SIG-M5 treated with dmso at 0.1 percent for 504 hours (cell line): ENCODE data around the gene CEP290.
A peak's percentile ranks its signal among the peaks of the same experiment; 100 is the strongest.
"Not testable (repeated sequence)": the region's sequence is repeated elsewhere in the genome, so short reads cannot be mapped to it uniquely, and the experiment has no call there.

Source experiments
- DNase-seq: peaks from one replicate; lab custom pipeline; 2025; ENCODE audit not compliant: unreplicated experiment; lab: John Stamatoyannopoulos, UW

Gene CEP290

DNA sequence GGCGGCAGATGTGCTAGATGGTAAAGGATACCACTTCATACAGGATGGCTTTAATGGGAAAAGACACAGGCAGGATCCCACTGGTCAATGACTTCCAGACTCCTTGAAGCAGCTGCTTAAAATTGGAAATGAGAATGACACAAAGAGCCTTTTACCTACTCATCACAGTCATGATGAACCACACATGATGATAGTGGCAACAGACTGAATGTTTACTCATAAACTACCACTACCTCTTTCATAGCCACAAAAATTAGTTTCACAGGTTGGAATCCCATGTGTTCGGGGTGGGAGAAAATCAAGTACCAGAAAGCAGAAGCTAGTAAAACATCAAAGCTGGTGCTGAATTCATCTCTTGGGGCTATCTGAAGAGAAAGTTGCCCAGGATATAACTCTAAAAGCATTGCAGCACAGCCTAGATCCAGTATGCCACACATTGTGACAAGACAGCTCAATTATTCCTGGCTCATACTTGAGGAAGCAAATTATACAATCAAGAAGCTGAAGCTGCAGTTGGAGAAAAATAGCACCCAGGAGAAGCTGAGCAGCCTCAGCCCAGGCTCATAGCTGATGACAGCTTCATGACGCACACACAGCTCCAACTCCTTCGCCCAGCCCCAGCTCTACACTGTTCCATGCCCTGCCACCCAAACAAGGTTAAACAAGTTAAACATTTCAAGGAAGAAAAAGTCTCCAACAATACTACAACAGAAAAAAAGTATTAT lies 83.7 kb downstream of the CEP290 start:
- no peak for DNase-seq

DNA sequence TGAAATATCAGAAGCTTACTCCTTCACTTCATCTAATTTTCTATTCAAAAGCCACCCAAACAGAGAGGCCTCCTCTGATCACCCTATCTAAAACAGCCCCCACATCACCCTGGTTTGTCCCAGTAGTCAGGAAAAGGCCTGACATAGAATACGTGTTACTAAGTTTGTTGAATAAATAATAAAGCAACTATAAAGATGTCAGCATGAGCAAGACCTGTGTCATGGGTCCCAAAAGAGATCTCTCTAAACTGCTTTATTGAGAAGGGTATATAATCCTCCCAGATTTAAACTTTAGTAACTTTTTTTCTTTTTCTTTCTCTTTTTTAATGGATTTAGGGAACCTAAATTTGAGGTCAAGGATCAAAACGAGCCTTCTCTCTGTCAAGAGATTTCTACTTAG lies 85.3 kb downstream of the CEP290 start:
- no peak for DNase-seq

DNA sequence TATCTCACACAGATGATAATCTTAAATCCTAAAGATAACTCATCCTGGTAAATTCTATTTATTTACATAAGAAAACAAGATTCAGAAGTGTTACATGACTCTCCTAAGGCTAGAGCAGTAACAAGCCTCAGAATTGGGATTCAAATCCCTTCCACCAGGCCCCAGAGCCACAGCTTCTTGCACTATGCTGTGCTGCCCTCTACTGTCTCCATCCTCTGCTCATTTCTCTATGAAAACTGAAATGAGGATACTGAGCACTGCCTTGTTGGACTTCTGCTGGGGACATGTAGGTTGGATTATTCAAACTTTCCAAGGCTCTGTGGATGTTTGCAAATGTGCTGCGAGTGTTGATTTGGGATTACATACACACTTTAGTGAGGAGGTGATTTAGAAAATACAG lies 89.2 kb downstream of the CEP290 start:
- peak; percentile 51 for DNase-seq

DNA sequence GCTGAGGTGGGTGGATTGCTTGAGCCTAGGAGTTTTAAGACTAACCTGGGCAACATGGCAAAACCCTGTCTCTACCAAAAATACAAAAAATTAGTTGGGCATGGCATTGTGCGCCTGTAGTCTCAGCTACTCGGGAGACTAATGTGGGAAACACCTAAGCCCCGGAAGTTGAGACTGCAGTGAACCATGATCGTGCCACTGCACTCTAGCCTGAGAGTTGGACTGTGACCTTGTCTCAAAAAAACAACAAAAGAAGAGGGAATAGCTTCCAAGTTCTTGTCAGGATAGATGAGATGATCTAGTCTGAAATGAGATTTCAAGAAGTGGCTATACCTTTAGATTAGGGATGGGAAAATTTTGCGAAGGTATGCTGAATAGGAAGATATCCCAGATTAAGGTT lies 97.9 kb downstream of the CEP290 start:
- DNase-seq = no peak

DNA sequence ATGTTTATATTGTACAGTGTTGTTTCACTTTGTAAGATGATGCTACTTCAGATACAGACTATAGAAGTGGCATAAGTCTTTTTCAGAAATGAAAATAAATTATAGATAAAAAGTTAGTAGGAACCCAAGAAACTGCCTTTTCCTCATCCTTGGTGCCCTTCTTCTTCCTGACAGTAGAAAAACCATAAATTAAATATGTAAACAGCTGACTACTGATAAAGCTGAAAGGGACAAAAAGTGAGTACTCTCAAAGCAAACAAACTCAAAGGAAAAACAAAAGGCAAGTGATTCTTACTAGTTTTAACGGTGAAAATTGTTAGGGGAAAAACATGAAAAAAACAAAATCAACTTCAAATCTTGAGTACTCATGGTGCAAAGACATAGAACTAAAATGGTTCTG lies 104.1 kb downstream of the CEP290 start:
- no peak for DNase-seq

DNA sequence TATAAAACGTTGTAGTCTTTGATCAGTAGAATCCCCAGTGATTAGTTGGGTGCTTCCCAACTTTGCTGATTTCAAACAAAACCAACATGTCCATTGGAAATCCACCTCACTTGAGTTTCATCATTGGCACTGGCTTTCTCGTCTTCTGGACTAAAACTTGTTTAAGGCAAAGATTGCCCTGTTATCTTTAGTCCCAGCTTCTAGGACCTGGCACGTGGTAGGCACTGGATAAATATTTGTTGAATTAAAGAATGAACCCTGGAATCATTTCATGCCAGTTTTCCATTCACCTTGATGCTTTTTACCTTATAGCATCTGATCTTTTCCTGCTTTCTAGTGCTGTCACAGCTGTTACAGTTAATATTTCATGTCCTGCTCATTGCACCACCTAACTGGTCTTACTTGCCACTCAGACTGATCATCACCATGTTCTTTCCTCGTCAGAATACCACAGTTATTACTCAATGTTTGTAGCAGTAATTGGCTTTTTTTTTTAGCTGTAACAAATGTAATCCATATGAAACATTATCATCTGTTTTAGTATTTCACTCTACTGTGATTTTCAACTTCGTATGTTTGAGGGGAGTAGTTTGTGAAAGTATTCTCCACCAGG lies 105.4 kb downstream of the CEP290 start:
- DNase-seq = peak; percentile 79

DNA sequence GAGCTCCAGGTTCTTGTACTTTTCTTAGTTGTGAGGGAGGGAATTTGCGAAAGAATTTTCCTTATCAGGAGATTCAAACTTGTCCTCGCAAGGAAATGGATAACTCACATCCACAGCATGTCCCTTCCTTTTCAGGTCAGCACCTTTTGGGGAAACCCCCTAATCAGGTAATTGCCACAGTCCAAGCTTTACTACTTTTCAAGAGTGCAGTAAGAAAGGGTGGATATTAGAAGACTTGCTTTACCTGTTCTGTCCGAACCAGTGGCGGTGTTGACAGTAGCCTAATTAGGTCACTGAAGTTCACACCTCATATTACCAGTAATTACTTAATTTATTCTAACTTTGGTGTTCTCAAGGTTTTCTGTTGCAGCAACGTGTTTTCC lies 106.0 kb downstream of the CEP290 start:
- no peak for DNase-seq

DNA sequence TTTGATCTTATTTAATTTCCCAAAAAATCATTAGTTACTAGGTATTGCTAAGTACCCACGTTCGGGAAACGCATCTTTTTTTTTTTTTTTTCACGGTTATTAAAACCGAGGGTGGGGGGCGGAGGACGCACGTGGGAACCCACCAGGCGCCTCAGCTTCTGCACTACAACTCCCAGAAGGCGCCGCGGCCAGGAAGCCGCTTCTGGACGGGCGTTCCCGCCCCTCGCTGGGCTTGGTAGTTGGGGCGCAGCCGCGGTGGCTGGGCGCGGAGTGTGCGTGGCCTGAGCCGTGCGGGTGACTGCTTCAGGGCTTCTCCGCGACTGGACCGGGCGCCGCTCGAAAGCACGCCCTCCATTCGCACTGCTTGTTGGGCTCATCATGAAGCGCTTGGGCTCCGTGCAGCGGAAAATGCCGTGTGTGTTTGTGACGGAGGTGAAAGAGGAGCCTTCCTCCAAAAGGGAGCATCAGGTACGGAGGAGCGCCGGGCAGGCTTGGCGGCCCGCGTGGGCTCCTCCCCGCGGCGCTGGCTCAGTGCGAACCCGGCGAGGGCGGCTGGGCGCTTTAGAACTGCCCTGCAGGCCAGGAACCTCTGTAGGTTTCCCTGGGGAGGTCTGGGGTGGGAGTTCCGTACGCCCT lies 106.5 kb downstream of the CEP290 start:
- peak; percentile 85 for DNase-seq

DNA sequence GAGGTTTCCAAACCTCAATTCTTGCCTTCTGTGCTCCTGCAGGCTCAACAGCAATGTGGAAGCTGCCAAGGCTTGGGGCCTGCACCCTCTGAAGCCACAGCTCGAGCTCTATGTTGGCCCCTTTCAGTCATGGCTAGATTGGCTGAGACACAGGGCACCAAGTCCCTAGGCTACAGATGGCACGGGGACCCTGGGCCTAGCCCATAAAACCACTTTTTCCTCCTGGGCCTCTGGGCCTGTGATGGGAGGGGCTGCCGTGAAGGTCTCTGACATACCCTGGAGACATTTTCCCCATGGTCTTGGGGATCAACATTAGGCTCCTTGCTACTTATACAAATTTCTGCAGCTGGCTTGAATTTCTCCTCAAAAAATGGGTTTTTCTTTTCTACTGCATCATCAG lies 110.7 kb downstream of the CEP290 start:
- not testable (repeated sequence) for DNase-seq

DNA sequence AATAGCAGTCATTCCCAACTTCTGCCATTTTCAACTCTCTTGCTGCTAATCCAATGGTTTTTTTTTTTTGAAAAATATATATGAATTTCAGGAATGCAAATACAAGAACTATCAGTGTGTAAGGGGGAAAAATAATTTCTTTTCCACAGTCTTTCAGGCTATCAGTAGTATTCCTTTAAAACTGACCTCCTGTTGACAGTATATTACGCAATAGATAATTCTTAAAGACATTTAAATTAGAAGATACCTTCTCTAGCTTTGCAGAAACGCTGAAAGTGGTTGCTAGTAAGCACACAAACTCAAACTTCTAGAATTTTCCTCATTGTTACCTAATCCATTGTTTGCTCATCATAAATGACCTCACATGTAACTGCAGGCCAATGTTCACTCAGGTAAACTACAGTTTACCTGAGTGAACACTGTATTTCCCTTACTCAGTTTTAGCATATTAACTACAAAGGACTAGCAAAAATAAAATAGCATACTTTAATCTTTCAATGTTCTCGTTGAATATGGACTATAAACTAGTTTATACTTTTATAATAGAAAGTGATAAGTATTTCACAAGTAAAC lies 112.7 kb downstream of the CEP290 start, which contains the start of gene C12orf50:
Gene C12orf50 (minus strand): TSS at position 309 of the 573 bp plus-strand sequence. CDS start 2,439 bp downstream, outside the sequence.
- no peak for DNase-seq

DNA sequence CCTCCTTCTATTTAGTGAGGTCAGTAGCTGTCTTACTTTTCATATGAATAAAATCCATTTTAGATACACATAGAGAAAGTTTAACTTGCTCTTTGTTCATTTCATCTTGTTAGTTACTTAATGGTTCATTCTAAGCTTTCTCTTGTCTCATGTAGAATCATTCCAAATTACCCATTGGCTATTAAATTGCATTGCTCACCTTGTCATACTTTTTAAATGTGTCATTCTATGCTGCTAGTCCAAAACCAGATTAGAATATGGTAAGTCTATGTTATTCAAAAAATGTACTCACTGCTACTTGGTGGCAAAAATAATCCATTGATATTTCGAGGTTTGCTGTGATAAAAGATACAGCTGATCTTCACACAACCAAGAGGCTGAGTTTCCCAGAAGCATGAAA lies 115.7 kb downstream of the CEP290 start:
- DNase-seq = no peak

DNA sequence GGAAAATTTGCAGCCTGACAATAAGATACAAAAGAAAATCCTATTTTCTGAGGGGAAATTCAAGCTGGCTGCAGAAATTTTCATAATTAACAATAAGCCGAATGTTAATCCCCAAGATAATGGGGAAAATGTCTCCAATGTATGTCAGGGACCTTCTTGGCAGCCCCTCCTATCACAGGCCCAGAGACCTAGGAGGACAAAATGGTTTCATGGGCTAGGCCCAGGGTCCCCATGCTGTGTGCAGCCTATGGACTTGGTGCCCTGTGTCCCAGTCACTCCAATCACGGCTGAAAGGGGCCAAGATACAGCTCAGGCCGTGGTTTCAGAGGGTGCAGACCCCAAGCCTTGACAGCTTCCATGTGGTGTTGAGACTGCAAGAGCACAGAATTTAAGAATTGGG lies 123.9 kb downstream of the CEP290 start:
- no peak for DNase-seq

DNA sequence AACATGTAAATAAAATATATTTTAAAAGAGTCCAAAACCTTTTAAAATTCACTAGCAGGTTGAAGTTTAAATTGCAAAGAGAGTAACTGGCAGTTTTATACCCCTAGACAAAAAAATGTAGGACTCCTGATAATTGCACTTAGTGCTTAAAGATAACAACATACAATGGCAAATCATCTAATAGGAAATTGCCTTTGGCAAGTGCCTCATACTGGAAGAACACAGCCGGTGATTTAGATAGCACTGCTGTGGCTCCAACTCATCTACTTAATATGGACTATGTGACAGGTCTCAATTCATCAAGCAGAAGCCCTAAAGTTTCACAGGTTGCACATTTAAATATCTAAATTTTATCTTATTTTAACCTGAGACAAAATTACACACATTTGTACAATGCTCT lies 126.1 kb downstream of the CEP290 start:
- no peak for DNase-seq

DNA sequence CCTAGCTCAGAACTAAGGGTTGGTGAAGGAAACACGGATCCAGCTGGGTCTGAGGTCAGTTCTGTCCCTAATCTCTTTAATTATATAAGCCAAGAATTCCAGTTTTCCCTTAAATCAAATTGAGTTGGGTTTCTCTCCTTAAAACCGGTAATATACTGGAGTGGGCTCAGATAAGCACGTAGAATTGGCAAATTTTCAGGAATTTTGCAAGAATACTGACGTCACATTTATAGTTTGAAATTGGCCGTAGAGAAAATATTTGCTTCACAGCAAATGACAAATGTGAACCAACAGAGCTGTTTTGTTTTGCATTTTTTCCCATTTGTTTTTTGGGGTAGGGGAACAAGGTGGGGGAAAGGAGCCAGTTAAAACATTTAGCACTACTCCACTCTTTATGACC lies 130.1 kb downstream of the CEP290 start:
- DNase-seq = no peak

DNA sequence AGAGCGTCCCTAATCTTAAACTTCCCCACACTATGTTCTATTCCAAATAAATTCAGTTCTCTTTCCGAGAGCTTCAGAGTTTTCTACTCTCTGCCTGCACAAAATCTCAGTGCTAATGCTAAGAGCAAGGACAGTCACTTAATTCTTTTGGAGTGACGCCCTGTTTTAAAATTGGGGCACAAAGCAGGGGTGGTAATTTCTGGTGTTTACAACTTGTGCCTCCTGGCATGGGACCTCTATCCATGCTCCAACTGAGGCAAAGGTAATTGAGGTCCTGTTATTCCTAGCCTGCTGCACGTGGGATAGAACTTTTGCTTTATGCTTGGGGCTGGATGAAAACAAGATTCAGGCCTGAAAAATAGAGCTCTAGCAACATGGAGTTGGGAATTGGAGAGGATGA lies 135.5 kb downstream of the CEP290 start:
- DNase-seq = no peak

DNA sequence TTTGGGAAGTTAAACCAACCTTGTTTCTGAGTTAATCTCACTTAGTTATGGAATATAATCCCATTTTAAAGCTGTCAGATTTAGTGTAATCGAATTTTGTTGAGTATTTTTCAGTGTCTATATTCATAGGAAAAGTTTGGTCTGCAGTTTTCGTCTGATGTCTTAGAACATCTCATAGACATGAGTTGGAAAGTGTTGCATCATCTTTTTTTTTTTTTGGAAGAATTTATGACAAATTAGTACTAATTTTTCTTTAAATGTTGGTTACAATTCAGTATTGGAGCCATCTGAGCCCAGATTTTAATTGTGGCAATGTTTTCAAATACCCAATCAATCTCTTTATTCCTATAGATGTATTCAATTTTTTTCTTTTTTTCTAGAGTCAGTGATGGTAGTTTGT lies 140.6 kb downstream of the CEP290 start:
- no peak for DNase-seq
